GM18517 (cell line): ENCODE data around the gene ADORA1.

Source experiments
- ATAC-seq: cut with Tn5 transposase; IDR thresholded peaks from one replicate; pipeline ENCODE4 v1.9.1; 2021; ENCODE audit warnings: mild to moderate bottlenecking, moderate library complexity; ENCODE audit not compliant: unreplicated experiment

The ADORA1 gene

GRCh38 chr1:203171341-203172183, 44.0 kb downstream of the ADORA1 start:
- ATAC-seq: no peak

DNA sequence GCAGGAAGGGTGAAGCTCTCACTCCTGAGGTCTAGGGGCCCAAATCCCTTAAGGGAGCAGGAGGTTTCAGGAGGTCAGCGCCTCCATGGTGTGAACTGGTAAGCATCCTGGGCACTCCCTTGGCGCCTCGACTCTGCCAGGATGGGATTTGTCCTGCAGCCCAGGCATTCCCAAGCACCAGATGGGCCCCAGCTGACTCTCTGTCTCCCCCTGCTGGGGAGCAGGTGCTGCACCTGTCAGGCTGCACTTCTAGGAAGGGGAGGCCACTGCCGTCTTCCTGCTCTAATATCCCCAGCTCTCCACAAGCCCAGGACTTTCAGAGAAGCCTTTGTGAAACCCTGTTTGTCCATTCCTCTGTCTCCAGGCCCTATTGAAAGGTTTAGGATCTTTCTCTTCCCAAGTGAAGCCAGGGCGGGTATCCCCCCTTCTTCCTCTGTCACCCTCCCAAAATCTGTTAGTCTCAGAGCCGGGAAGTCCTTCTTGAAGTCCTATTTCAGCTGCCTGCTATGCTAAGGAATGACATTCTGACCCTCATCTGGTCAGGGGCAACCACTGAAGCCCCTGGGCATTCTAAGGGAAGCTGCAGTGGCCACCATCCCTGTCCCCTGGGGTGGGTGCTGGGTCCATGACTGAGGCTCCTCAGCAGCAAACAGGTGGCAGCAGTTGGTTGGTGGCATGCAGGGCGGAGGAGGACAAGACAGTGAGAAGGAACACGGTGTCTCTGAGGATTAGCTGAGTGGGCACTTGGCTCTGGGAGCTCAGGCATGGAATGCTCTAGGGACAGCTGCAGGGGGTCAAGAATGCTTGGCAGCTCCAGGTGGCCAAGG, 44.9 kb downstream of the ADORA1 start:
- ATAC-seq: no peak

DNA sequence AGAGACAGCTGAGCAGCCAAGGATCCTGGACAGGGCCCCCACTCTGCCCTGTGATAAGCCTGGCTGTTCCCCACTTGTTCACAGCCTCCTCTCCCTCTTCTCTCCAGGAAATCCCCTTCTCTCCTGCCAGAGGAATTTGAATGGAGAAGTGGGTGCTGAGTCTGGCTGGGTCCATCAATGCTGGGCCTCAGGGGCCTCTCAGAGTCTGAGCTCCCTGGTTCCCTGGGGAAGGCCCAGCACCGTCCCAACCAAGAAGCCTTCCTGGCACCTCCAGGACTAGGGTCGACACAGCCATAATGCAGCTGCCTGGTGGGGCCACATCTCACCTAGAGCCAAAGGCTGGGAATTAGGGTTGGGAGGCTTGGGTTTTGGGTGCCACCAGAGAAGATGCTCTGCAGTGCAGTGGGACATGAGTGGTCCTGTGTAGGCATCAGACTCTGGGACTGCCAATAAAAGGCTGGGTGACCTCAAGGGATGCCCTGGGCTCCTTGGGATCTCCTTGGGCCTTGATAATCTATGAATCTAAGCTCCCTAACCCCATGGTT, 45.6 kb downstream of the ADORA1 start:
- ATAC-seq: no peak

GRCh38 chr1:203173566-203173965, 46.0 kb downstream of the ADORA1 start:
- peak; percentile 91 for ATAC-seq

DNA sequence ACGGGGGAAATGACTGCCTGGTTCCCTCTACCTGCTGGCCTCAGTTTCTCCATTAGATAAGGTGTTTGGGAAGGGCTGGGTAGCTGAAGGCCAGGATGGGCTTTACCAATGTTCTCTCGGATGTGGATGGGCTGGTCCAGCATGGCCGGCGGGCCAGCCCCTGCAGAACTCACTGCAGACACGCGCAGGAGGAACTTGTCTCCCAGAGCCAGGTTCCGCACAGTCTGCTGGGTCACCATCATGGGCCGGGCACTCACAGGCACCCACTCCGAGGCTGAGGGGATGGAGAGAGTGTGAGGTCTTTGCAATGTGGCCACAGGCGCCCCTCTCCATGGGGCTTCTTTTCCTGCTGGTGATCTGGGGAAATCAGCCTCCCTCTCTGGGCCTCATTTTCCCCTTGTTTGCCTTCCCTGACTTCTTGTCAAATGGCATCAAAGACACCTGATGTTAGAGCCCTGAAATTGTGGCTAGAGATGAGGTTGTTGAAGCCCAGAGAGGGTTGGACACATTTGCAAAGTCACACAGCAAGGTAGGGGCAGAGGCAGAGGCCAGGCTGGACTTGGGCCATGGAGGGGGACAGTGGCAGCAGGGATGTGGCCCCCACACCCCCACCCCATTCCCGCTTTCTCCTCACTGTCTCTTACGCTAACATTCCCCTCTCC, 46.9 kb downstream of the ADORA1 start:
- ATAC-seq: no peak

DNA sequence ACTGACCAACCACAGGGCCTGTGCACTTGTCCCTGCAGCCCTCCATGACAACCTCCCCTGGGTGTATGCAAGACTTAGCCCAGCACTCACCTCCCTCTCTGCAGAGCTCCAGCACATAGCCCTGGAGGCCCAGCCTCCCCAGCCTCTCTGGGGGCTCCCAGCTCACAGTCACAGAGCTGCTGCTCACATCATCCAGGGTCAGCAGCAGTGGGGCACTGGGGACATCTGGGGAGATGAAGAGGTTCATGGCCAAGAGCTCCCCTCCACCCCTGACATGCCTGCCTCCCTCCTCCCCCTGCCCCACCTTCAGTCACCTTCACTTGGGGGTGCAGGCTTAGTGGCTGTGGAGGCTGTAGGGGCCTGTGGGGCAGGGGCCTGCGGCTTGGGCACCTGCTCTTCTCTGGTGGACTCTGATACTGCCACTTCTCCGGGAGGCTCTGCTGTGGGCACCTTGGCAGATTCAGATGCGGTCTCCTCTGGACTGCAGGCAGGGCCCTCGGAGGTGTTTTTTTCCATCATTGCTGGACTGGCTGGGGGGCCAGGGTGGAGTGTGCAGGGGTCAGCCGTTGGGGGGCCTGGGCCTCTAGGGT, 47.8 kb downstream of the ADORA1 start, which contains the start of gene MYBPH:
Gene MYBPH (minus strand): TSS at position 590 of the 590 bp plus-strand sequence. CDS start 71 bp downstream, at position 519.
- no peak for ATAC-seq

- no peak for ATAC-seq
These were observed 48.3 kb downstream of the ADORA1 start for GRCh38 chr1:203175827-203176241.

GRCh38 chr1:203176273-203177035, 48.9 kb downstream of the ADORA1 start:
- ATAC-seq: no peak

GRCh38 chr1:203177036-203177405, 49.5 kb downstream of the ADORA1 start:
- ATAC-seq: no peak

DNA sequence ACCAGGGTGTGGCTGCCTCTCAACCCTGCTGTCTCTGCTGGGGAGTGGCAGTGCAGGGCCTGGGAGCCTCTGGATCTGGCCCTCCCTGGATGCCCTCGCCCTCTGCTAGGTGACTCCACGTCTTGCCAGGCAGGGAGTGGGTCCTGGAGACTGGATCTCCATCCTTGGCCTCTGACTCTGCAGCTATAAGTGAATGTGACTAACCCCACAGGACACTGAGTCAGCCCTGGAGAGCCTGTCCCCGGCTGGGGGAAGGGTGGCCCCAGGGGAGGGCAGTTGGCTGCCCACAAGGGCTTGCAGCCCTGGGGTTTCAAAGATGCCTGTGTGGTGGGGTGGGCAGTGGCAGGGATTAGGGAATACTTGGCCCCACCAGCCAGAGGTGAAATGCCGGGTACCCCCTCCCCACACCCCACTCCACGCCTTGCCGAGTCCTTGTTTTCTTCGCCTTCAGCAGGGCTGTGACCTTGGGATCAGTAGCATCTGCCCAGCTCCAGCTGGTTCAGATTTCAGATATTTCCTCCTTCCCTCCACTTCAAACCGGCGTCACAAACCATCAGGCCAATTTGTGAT, 50.0 kb downstream of the ADORA1 start:
- ATAC-seq: no peak

DNA sequence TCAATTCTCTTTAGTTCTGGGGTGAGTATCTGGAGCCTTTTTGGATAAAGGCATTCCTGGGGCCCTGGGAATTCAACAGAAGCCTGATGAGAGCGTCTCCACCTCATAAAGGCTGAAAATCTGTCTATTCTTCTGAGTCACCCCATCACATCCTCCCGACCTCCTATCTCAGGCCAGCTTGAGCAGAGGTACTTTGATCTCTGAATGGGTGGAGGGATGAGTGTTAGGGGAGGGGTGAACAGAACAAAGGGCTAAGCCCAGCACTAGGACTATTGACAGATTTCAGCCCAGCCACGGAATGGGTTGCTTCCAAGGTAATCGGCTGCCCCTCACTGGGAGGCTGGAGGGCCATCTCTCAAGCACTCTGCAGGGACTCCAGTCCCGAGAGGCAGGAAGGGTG, 50.6 kb downstream of the ADORA1 start:
- no peak for ATAC-seq

GRCh38 chr1:203178821-203179666, 51.5 kb downstream of the ADORA1 start:
- ATAC-seq: no peak

- ATAC-seq: no peak
These were observed 52.1 kb downstream of the ADORA1 start for GRCh38 chr1:203179667-203180005.

DNA sequence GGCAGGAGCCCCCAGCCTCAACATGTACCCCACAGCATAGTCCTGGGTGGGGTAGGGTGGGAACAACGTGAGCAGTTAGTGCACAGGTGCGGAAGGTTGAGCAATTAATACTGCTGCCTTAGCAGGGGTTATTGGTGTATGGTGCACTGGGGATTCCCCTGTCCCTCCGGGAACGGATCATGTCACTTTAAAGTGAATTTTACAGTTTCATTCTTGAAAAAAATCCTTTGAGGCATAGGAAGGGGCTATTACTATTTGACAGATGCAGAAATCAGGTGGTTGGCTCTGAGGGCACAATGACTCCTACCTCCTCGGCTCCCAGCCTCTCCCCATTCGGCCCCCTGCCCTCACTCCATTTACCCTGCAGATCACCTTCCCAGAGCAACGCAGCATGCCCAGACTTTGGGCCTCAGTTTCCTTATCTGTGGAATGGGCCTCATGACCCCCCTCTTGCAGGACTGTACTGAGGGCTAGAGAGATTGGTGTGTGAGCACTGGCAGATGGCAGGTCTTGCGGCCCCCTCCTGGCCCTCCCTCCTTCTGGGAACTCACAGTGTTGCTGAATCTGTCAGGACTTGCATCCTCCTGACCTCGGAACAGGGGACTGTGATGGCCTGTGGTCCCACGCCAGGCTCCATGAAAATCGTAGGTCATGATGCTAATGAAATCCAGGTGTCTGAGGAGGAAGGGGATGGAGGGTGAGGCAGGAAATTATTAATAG, 53.2 kb downstream of the ADORA1 start:
- ATAC-seq: no peak

GRCh38 chr1:203181586-203182386, 54.3 kb downstream of the ADORA1 start:
- ATAC-seq: no peak

GRCh38 chr1:203182387-203182953, 54.9 kb downstream of the ADORA1 start:
- ATAC-seq: no peak

DNA sequence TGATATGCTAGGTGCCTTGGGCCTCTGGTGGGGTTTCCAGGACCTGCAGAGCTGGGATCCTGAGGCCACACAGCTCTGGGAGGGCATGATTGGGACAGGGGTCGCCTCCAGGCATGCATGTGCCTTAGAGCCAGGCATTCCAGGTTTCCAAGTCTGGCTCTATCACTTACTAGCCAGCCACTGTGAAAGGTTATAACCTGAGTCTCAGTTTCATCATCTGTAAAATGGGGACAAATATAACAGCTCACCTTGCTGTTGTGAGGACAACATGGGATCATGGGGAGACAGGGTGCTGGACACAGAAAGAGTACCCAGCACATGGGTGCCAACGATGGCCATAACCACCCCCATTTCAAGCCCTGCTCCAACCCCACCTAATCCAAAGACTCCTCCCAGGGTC, 56.3 kb downstream of the ADORA1 start:
- no peak for ATAC-seq
